Measurements from ENCODE around the gene DCHS2. TPM values are rescaled to one million over a fixed set of nuclear protein-coding genes. Genes with fewer than 3 reads are reported as not detected.

DCHS2 gene
- total and polyA plus RNA-seq, 2 experiments from 2014 or later, result 0.21 to 7.6 TPM

DNA sequence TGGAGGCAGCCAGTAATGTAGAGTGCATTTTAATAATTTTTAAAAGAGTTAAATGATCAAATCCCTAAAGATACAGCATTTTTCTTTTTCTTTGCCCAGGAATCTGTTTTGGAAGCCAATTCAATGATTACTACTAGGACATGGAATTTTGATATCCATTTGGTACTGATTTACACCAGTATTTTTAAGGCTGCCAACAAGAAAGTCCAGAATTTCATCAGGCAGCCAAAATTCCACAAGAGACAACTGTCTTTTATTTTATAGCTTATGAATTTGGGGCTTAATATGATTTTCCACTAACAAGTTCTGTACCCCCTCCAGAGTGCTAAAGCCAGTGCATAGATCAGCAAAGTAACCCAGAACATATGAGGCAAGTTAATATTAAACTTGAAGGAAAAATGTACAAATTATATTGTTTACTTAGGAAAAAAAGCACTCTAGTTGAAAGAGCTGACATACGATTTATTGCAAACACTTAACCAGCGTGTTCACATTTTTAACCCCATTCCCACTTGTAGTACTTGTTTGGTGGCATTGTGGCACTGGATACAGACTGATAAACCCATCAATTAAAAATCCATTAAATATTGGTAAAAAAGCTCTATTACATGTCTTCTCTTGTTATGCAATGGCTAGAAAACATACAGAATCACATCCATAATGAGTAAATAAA, 259.7 kb downstream of the DCHS2 start (continued):
- no peak for TF ChIP-seq ZNF331 (CRISPR knock-in tag; IDR thresholded peaks at IDR 0.05; ENCODE audit: low read depth)
- TF ChIP-seq, protein P1, sequence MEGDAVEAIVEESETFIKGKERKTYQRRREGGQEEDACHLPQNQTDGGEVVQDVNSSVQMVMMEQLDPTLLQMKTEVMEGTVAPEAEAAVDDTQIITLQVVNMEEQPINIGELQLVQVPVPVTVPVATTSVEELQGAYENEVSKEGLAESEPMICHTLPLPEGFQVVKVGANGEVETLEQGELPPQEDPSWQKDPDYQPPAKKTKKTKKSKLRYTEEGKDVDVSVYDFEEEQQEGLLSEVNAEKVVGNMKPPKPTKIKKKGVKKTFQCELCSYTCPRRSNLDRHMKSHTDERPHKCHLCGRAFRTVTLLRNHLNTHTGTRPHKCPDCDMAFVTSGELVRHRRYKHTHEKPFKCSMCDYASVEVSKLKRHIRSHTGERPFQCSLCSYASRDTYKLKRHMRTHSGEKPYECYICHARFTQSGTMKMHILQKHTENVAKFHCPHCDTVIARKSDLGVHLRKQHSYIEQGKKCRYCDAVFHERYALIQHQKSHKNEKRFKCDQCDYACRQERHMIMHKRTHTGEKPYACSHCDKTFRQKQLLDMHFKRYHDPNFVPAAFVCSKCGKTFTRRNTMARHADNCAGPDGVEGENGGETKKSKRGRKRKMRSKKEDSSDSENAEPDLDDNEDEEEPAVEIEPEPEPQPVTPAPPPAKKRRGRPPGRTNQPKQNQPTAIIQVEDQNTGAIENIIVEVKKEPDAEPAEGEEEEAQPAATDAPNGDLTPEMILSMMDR (conservative IDR thresholded peaks at IDR 0.05; ENCODE audit: low read depth in 2 of 2), result no peak
- no peak for TF ChIP-seq CREB1 (CRISPR knock-in tag; IDR thresholded peaks at IDR 0.05; ENCODE audit: low read depth)

DNA sequence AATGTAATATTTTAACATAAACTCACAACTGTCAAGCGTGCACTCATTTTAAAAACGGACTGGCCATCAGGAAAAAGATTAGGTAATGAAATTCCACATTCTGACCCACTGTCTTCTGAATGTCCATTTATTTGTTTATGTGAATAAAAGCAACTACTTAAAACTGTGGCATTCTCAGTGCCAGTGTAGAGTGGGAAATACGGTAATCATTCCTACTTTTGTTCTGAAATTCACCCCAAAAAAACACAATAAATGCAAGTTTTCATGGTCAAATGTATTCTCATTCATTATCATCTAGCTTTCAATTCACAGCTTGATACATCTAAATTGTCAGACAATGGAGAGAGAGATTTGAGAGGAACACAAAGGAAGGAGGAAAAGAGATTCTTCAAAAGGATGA, 260.9 kb downstream of the DCHS2 start:
- no peaks in the 10 kb centered on the region for H3K27me3 Mint-ChIP-seq (ENCODE audit: insufficient read depth, low read depth, poor library complexity)
- H2AFZ ChIP-seq, result no peak overlapping the region
- no peaks in the 10 kb centered on the region for H3K79me2 ChIP-seq (replicated peaks; ENCODE audit: insufficient read depth)
- H3K4me2 ChIP-seq, result no peak overlapping the region
- H4K20me1 ChIP-seq (replicated peaks; ENCODE audit: insufficient read depth), result no peaks in the 10 kb centered on the region
- no peaks in the 10 kb centered on the region for H3K9me2 ChIP-seq (ENCODE audit: insufficient read depth)
- H3K27ac ChIP-seq (ENCODE audit: low read depth), result no peak overlapping the region
- no peaks in the 10 kb centered on the region for H3K36me3 Mint-ChIP-seq (ENCODE audit: low read depth)
- H3K27me3 ChIP-seq (ENCODE audit: insufficient read depth), result no peaks in the 10 kb centered on the region
- no peaks in the 10 kb centered on the region for H3K9me3 Mint-ChIP-seq
- TF ChIP-seq, protein P2, sequence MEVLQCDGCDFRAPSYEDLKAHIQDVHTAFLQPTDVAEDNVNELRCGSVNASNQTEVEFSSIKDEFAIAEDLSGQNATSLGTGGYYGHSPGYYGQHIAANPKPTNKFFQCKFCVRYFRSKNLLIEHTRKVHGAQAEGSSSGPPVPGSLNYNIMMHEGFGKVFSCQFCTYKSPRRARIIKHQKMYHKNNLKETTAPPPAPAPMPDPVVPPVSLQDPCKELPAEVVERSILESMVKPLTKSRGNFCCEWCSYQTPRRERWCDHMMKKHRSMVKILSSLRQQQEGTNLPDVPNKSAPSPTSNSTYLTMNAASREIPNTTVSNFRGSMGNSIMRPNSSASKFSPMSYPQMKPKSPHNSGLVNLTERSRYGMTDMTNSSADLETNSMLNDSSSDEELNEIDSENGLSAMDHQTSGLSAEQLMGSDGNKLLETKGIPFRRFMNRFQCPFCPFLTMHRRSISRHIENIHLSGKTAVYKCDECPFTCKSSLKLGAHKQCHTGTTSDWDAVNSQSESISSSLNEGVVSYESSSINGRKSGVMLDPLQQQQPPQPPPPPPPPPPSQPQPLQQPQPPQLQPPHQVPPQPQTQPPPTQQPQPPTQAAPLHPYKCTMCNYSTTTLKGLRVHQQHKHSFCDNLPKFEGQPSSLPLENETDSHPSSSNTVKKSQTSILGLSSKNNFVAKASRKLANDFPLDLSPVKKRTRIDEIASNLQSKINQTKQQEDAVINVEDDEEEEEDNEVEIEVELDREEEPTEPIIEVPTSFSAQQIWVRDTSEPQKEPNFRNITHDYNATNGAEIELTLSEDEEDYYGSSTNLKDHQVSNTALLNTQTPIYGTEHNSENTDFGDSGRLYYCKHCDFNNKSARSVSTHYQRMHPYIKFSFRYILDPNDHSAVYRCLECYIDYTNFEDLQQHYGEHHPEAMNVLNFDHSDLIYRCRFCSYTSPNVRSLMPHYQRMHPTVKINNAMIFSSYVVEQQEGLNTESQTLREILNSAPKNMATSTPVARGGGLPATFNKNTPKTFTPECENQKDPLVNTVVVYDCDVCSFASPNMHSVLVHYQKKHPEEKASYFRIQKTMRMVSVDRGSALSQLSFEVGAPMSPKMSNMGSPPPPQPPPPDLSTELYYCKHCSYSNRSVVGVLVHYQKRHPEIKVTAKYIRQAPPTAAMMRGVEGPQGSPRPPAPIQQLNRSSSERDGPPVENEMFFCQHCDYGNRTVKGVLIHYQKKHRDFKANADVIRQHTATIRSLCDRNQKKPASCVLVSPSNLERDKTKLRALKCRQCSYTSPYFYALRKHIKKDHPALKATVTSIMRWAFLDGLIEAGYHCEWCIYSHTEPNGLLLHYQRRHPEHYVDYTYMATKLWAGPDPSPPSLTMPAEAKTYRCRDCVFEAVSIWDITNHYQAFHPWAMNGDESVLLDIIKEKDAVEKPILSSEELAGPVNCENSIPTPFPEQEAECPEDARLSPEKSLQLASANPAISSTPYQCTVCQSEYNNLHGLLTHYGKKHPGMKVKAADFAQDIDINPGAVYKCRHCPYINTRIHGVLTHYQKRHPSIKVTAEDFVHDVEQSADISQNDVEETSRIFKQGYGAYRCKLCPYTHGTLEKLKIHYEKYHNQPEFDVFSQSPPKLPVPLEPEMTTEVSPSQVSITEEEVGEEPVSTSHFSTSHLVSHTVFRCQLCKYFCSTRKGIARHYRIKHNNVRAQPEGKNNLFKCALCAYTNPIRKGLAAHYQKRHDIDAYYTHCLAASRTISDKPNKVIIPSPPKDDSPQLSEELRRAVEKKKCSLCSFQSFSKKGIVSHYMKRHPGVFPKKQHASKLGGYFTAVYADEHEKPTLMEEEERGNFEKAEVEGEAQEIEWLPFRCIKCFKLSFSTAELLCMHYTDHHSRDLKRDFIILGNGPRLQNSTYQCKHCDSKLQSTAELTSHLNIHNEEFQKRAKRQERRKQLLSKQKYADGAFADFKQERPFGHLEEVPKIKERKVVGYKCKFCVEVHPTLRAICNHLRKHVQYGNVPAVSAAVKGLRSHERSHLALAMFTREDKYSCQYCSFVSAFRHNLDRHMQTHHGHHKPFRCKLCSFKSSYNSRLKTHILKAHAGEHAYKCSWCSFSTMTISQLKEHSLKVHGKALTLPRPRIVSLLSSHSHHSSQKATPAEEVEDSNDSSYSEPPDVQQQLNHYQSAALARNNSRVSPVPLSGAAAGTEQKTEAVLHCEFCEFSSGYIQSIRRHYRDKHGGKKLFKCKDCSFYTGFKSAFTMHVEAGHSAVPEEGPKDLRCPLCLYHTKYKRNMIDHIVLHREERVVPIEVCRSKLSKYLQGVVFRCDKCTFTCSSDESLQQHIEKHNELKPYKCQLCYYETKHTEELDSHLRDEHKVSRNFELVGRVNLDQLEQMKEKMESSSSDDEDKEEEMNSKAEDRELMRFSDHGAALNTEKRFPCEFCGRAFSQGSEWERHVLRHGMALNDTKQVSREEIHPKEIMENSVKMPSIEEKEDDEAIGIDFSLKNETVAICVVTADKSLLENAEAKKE (CRISPR knock-in tag; IDR thresholded peaks at IDR 0.05), result no peak
- TF ChIP-seq POLR2AphosphoS5 (IDR thresholded peaks at IDR 0.05; ENCODE audit: low read depth), result no peak
- TF ChIP-seq, protein P1 (conservative IDR thresholded peaks at IDR 0.05; ENCODE audit: low read depth in 2 of 2), result no peak
- no peaks in the 10 kb centered on the region for H3F3A ChIP-seq (replicated peaks; ENCODE audit: low read depth)
- H3K4me1 Mint-ChIP-seq, result peaks cover 9% of the 10 kb centered on the region
- H3K4me1 ChIP-seq (ENCODE audit: insufficient read depth), result no peaks in the 10 kb centered on the region
- no peaks in the 10 kb centered on the region for H3K36me3 ChIP-seq (ENCODE audit: insufficient read depth)
- H3K27ac Mint-ChIP-seq, result no peak overlapping the region
- DNase-seq (ENCODE audit: low spot score), result no peak
- ATAC-seq, result no peak
- no peak overlapping the region for H3K4me3 ChIP-seq
- H3K4me3 Mint-ChIP-seq, result no peak overlapping the region

Measured in GM23338 (cell line).